K562 (cell line): ENCODE data around the gene PUM2.

Experiments used
- REST ChIP-seq, 2 experiments: fragments of 450-650 bp; formaldehyde crosslinking in 1 of 2; IDR thresholded peaks; 2 replicates each; pipeline versions ENCODE4 v1.4.0 to v1.6.1; 2014 to 2020; ENCODE audit warnings: mild to moderate bottlenecking in 2 of 2, borderline replicate concordance in 1 of 2, low read depth in 1 of 2
- ZNF740 ChIP-seq, 3 experiments: fragments of 200-800 bp in 1 of 3; sonication (Bioruptor generic) in 1 of 3; sonication (generic) in 1 of 3; formaldehyde crosslinking in 1 of 3; IDR thresholded peaks; 2 replicates each; pipeline versions ENCODE4 v1.6.1 to v1.8.0; 2016 to 2022; ENCODE audit warnings: mild to moderate bottlenecking in 2 of 3, missing compliant biosample characterization in 2 of 3, missing genetic modification characterization in 2 of 3, missing genetic modification reagents in 1 of 3

- TF ChIP-seq REST (IDR thresholded peaks at IDR 0.05; ENCODE audit: borderline replicate concordance) (no peak), REST (CRISPR knock-in tag; IDR thresholded peaks at IDR 0.05; ENCODE audit: low read depth) (no peak), ZNF740 (CRISPR knock-in tag; IDR thresholded peaks at IDR 0.05) (no peak), ZNF740 (tag; IDR thresholded peaks at IDR 0.05) (no peak)
Measured at GRCh38 chr2:20231159-20231558, 119.5 kb downstream of the PUM2 start.
